Hematopoietic multipotent progenitor cell treated with erythropoietin and hydrocortisone succinate and interleukin-3 and kit ligand, for 6 days (in vitro differentiated cells): ENCODE measurements around the gene LRP1B.

Experiments
- DNase-seq: peaks from one replicate; pipeline ENCODE4 v3.0.0-alpha.2; 2015

Gene LRP1B

DNA sequence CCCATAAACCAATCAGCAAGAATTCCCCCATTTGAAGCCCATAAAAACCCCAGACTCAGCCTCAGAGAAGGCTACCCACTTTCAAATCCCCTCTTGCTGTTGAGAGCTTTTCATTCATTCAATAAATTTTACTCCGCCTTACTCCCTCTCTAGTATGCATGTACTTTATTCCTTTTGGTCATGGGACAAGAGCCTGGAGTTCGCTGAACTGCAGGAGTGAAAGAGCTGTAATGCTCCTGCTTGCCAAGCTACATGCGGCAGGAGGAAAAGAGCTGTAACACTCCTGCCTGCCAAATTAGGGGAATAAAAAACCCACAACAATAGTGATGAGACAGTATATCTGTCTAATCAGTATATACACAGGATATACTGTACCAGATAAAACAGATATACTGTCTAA is 1261.7 kb downstream of the LRP1B start:
- DNase-seq, result no peak

GRCh38 chr2:140865837-140866236 is 1265.0 kb downstream of the LRP1B start:
- no peak for DNase-seq

DNA sequence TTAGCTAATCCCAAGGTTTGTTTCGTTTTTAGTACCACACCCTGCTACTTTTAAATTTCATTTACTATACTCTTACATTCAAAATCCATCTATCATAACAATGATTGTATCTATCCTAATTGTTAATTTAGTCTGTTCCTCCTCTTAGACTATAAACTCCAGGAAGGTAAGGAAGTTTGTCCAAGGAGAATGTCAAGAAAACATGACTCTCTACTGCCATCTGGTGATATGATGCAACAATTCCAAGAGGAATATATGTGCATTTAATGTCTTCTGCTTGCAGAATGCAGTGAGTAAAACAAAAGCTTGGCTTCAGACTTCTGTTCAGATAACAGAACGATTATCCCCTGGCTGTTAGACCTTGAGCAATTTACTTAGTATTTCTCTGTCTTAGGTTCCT is 1267.1 kb downstream of the LRP1B start:
- peak; percentile 54 for DNase-seq

GRCh38 chr2:140862181-140862580 is 1268.6 kb downstream of the LRP1B start:
- DNase-seq, result no peak

DNA sequence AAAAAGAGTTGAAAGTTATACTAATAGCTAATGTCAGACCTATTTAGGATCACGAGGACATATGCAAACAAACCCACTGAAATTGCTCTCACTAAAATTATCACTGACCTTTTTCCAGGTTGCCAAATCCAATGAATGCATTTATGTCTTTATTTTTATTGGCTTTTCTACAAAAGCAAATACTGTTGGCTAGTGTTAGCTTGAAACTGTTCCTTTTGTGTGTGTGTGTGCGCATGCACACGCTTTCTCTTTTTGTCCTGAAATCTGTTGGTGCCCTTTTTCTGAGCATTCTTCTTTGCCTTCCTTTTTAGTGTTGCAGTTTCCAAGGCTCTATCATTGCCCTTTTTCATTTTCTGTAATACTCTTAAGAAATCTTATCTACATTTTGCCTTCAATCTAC is 1269.2 kb downstream of the LRP1B start:
- no peak for DNase-seq

DNA sequence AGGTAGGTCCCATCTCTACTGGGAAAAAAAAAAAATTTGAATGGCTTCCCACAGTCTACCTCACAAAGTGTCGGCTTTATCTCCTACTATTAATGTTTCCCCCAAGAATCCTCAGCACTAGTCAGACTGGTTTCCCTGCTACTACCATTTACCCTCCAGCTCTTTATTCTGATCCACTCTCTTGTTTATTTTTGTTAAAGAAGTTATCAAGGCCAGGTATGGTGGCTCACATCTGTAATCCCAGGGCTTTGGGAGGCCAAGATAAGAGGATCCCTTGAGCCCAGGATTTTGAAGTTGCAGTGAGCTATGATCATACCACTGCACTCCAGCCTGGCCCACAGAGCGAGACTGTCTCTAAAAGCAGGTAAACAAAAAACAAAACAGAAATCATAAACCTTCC is 1275.3 kb downstream of the LRP1B start:
- DNase-seq, result no peak

DNA sequence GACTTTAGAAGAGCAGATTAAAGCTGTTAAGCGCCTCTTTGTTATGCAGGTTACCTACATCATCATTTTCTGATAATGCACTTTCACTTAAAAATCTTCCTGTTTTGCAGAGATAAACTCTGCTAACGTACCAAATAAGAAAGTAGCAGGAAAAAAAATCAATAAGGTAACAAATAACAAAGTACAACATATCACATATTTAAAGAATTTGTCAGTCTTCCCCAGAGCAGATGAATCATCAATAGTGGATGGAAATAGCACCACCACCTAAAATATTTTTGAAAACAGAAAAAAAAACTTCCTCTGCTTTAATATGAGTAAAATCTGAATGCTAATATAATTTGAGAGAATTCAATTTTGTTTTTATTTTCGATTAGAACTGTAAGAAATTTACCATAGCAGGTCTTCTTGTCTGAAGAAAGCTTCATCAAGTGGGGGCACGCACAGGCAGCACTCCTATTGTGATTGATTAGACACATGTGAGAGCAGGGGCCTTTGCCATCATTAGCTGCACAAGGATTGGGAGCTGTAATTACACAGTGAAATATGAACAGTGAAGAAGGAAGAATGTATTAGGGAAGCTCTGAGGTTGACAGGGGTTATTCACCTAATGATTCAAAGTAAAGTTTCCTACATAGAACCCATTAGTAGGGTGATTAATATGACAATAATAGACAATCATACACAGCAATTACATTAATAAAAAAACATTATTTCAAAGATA is 1279.4 kb downstream of the LRP1B start:
- no peak for DNase-seq

- no peak for DNase-seq
Observed at GRCh38 chr2:140843186-140843585, 1287.6 kb downstream of the LRP1B start.

- DNase-seq, result no peak
Observed at GRCh38 chr2:140842110-140842509, 1288.7 kb downstream of the LRP1B start.

DNA sequence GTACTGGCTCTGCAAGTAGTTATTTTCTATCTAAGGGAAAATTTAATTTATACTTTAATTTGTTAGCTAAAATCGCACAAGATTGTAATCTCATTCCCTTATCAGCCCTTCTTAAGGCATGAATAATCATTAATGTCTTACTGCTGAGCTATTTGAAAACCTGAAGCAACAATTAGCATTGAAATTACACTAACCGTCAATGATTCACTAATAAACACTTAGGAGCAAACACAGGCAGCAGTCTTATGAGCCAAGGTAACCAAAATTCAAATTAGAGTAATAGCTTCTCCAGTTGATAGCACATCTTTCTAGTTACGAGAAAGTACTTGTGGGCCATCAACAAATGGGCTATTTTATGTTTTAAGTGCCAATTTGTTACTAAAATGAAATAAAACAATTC is 1289.7 kb downstream of the LRP1B start:
- DNase-seq, result no peak

DNA sequence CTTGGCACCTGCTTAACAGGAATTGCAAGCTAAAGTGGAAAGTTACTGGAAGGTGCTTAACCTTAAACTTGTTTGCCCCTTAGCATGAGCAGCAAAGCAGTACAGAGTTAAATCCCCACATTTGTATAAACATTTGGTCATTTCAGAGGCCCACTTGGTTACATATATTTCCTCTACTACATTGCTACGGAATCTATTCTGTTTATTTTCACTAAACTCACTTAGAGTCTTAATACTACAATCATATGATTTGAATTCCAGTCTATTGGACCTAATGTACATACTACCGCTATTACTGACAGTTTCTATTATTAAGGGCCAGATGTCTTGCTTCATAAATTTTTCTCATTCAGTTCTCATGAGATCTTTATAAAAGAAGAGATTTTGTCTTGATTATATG is 1294.0 kb downstream of the LRP1B start:
- no peak for DNase-seq

DNA sequence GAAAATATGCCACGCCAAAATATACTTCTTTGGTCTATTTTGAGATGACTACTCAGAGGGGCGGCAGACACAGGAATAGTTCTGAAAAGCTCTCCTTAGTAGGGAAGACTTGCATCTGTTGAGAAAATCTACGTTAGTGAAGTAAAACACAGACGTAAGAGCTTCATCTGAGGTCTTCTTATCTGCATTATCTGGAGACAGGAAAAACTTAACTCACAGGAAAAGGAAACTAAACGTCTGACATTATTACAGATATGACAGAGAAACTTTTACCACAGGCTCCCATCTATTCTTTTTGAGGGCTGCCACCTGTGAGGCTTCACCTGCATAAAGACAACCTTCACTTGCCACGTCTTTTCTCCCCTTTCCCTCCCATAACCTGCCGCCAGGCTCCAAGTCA is 1295.7 kb downstream of the LRP1B start:
- no peak for DNase-seq

GRCh38 chr2:140814141-140814540 is 1316.7 kb downstream of the LRP1B start:
- DNase-seq, result no peak

GRCh38 chr2:140808820-140809219 is 1322.0 kb downstream of the LRP1B start:
- DNase-seq, result peak; percentile 3

- DNase-seq, result no peak
Observed at GRCh38 chr2:140808211-140808610, 1322.6 kb downstream of the LRP1B start.

- no peak for DNase-seq
Observed at GRCh38 chr2:140804700-140805260, 1326.0 kb downstream of the LRP1B start.

DNA sequence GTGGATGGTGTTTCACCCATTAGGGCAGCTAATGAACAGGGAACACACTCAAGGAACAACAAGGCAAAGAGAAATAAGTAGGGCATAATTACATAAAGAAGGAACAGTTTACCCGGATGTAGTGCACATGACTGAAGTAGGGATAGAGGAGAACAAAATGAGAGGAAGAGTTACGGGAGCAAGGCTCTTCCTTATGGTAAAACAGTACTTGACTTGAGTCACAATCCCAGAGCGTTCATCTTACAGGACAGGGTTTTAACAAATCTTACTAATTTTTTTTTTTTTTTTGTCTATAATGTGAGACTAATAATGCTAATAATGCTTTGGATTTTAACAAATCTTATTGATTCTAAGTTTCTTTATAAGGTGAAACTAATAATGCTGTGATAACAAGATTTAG is 1329.5 kb downstream of the LRP1B start:
- no peak for DNase-seq

DNA sequence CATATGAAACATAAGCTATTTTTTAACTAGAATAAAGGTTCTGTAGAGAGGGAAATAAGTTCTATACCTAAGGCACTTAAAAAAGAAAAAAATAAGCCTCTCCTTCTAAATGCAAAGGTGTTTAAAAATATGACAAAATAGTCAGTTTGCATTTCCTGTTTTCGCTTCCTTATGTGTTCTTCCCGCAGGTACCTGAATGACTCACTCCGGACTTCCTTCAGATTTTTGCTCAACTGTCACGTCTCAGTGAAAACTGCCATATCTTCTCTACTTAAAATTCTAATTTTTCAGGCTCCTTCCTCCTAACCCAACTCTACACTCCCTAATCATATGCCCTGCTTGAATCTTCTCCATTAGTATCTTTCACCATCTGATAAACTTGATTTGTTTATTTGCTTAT is 1333.1 kb downstream of the LRP1B start:
- DNase-seq, result no peak

DNA sequence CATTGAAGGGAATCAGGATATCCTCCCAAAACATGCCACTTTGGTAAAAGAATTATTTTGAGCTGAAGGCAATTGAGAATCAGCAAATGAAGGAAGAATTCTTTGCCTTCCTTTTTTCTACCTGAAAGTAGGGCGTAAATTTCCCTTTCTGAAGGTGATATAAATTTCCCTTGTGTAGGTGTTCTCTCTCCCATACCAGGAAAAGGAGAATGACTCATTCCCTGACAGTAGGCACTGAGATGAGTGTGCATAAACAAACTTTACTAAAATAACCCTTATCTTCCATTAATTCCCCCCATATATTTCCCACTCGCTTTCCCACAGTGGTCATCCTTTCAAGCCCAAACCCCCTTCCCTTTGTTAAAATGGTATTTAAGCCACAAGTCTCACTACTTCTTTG is 1339.0 kb downstream of the LRP1B start:
- DNase-seq, result no peak

GRCh38 chr2:140786585-140786984 is 1344.2 kb downstream of the LRP1B start:
- DNase-seq, result no peak

DNA sequence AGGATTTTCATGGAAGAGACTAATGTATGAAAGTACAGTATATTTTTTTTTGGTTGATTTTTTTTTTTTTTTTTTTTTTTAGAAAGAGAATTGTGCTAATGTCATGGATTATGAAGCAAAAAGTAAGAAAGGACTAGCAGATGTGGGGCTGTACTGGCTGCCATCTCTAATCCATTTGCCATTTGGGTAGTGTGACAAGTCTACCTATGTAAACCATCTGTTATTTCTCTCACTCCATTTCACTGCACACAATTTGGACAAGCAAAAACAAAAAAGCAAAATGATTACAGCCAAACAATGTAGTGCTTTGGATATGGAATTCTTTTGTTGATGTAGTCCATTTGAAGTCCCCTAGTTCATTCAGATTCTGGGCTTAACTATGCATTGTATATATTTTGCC is 1355.4 kb downstream of the LRP1B start:
- DNase-seq, result no peak

DNA sequence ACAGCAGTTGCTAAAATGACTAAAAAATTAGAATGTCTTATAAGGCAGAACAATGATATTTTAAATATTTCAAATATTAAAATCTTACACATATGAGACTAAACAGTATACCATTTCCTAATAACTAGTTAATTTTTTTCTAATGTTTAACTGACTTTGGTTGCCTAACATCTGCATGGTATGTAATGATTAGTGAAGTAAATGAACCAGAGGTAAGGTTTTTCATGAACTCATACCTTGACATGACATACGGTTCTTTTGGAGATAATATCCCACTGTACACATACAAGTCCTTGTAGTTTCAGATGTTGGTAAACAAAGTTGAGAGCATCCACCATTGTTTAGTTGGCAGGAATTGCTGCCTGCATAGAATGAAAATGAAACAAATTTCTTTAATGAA is 1360.2 kb downstream of the LRP1B start:
- DNase-seq, result no peak

GRCh38 chr2:140761807-140762206 is 1369.0 kb downstream of the LRP1B start:
- no peak for DNase-seq

DNA sequence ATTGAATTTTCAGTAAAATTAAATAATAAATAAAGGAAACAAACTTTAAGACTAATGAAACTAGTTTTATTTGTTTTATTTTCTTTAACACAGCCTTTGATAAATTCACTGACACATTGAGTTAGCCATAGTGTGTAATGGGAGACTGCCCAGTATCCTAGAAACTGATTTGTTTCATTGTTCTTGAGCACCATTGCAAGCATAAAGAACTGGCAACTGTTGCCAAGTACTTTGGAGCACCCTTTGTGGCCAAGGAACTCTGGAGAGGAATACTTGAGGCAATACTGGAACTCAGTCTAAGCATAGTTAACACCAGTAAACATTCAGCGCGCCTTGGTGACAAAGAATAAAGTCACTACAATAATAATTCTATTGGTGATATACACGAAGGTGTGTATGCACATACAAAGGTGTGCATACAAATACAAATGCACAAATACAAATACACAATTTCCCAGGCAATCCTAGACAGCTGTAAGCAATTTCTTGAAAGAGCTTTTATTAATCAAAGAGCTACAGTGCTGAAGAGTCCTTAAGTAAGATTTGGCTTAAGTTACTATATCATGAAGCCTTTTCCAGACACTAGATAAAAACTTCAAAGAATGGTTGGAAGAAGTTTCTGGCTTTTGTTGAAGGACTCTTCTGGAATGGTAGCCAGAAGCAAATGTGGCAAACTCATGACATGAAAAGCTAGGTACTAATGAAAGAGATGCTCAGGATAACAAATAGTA is 1371.2 kb downstream of the LRP1B start:
- no peak for DNase-seq
